Measurements from ENCODE around the gene ISG15. TPM values are rescaled to one million over a fixed set of nuclear protein-coding genes. Genes with fewer than 3 reads are reported as not detected.

ISG15 gene
- total RNA-seq, 1 donor = 34.7 TPM

DNA sequence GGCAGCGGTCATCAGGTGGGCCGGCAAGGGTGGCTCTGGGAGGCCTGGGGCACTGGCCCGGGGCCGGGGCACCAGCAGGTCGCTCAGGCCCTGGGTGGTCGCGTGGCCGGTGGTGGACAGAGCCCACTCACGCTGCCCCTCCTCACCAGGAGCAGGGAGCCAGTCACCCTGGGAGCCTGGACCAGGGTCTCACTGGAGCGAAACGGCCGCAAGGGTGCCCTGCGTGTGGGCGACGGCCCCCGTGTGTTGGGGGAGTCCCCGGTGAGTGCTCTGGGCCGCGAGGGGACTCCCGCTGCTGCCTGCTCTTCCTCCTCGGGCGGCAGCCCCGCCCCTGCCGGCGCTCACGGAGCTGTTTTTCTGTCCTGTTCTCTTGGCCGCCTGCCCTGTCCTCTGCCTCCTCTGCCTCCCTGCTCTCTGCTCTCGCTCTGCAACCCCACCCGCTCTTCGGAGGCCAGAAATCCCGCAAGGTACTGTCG is 37.3 kb downstream of the ISG15 start:
- no peak for DNase-seq (ENCODE audit: low read depth)
- H3K4me3 ChIP-seq (ENCODE audit: low read depth, low read length) = no peak overlapping the region
- TF ChIP-seq, protein P1, sequence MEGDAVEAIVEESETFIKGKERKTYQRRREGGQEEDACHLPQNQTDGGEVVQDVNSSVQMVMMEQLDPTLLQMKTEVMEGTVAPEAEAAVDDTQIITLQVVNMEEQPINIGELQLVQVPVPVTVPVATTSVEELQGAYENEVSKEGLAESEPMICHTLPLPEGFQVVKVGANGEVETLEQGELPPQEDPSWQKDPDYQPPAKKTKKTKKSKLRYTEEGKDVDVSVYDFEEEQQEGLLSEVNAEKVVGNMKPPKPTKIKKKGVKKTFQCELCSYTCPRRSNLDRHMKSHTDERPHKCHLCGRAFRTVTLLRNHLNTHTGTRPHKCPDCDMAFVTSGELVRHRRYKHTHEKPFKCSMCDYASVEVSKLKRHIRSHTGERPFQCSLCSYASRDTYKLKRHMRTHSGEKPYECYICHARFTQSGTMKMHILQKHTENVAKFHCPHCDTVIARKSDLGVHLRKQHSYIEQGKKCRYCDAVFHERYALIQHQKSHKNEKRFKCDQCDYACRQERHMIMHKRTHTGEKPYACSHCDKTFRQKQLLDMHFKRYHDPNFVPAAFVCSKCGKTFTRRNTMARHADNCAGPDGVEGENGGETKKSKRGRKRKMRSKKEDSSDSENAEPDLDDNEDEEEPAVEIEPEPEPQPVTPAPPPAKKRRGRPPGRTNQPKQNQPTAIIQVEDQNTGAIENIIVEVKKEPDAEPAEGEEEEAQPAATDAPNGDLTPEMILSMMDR (IDR thresholded peaks at IDR 0.05; ENCODE audit: insufficient read depth, low read length) = no peak

DNA sequence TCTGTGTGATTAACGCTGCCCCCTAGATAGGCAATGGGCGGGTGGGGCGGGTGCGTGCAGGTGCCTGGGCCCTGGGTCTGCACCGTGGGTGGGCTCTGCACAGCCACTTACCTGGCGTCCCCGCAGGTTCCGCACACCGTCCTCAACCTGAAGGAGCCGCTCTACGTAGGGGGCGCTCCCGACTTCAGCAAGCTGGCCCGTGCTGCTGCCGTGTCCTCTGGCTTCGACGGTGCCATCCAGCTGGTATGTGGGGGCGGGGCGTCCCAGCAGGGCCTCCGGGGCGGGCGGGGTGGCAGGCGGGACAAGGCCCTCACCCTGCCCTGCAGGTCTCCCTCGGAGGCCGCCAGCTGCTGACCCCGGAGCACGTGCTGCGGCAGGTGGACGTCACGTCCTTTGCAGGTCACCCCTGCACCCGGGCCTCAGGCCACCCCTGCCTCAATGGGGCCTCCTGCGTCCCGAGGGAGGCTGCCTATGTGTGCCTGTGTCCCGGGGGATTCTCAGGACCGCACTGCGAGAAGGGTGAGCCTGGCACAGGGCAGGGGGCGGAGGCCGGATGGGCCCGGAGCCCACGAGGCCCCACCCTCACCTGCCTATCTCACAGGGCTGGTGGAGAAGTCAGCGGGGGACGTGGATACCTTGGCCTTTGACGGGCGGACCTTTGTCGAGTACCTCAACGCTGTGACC is 38.0 kb downstream of the ISG15 start:
- no peak for DNase-seq (ENCODE audit: low read depth)
- TF ChIP-seq, protein P1 (IDR thresholded peaks at IDR 0.05; ENCODE audit: insufficient read depth, low read length) = no peak
- H3K4me3 ChIP-seq (ENCODE audit: low read depth, low read length) = no peak overlapping the region

DNA sequence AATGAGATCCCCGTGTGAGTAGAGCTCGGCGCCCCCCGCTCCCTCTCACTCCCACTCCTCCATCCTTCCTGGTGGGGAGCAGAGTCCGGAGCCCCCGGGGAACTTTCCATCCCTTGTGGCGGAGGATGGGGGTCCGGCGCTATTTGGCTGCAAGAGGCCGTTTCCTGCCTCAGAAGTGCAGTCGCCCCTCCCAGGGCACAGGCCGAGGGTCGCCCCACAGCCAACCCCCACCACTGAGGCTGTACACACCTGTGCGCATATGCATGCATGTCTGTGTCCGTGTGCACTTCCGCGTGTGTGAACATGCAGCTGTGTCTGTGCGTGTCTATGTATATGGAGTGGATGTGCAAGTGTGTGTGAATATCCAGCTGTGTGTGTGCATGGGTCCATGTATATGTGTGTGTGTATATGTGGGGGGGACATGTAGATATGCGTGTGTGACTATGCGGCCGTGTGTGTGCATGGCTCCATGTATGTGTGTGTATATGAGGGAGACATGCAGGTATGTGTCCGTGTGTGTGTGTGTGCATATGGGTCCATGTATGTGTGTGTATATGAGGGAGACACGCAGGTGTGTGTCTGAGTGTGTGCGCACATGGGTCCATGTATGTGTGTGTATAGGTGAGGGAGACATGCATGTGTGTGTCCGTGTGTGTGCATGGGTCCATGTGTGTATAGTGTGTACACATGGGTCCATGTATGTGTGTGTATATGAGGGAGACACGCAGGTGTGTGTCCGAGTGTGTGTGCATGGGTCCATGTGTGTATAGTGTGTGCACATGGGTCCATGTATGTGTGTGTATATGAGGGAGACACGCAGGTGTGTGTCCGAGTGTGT is 38.9 kb downstream of the ISG15 start:
- H3K4me3 ChIP-seq (ENCODE audit: low read depth, low read length) = no peak overlapping the region
- no peak for DNase-seq (ENCODE audit: low read depth)
- TF ChIP-seq, protein P1 (IDR thresholded peaks at IDR 0.05; ENCODE audit: insufficient read depth, low read length) = no peak

DNA sequence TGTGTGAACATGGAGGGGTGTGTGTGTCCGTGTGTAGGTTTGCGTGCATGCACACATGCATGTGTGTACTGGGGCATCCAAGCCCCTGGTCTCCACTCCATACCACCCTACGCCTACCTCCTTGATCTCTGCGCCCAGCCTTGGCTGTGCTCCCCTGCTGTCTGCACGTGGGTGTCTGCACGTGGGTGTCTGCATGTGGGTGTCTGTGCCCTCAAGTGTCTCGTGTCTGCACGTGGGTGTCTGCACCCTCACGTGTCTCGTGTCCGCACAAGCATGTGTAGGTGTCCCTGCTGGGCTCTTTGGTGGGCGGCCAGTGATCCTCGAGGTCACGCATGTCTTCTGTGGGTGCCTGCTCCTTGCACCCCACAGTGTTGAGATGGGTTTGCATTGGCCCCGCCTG is 39.7 kb downstream of the ISG15 start:
- H3K4me3 ChIP-seq (ENCODE audit: low read depth, low read length) = no peak overlapping the region
- no peak for DNase-seq (ENCODE audit: low read depth)
- TF ChIP-seq, protein P1 (IDR thresholded peaks at IDR 0.05; ENCODE audit: insufficient read depth, low read length) = no peak

DNA sequence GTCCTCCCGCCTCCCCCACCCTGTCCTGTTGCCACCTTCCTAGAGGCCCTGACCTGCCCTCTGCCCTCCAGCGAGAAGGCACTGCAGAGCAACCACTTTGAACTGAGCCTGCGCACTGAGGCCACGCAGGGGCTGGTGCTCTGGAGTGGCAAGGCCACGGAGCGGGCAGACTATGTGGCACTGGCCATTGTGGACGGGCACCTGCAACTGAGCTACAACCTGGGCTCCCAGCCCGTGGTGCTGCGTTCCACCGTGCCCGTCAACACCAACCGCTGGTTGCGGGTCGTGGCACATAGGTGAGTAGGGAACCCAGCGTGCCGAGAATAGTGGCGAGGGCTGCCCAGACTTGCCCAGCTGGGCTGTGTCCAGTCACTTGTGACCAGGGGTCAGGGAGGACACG is 40.4 kb downstream of the ISG15 start:
- DNase-seq (ENCODE audit: low read depth) = no peak
- TF ChIP-seq, protein P1 (IDR thresholded peaks at IDR 0.05; ENCODE audit: insufficient read depth, low read length) = no peak
- no peak overlapping the region for H3K4me3 ChIP-seq (ENCODE audit: low read depth, low read length)

DNA sequence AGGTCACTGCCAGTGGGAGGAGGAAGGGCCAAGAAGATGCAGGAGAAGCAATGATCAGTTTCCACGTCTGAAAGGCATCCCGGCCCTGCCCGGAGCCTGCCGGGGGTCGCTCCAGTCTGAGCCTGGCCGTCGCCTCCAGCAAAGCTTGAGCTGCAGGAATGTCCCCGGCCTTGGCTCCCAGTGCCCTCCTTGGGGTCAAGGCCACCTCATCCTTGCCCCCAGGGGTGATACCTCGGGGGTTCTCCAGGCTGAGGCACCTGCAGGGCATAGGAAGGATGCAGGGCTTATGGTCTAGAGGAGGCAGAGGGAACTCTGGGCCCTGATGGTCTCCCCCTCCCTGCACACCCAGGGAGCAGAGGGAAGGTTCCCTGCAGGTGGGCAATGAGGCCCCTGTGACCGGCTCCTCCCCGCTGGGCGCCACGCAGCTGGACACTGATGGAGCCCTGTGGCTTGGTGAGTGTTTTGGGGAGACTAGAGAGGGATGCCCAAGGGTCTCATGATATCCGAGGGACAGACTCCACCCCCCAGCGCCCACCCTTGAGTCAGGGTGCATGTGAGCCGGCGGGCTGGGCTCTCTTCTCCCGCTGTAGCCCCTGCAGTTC is 40.9 kb downstream of the ISG15 start:
- TF ChIP-seq, protein P1 (IDR thresholded peaks at IDR 0.05; ENCODE audit: insufficient read depth, low read length) = no peak
- H3K4me3 ChIP-seq (ENCODE audit: low read depth, low read length) = no peak overlapping the region
- no peak for DNase-seq (ENCODE audit: low read depth)

Measured in fibroblast of the aortic adventitia (primary cell).